ENCODE data around the gene PHKG2. TPM values are rescaled to one million over a fixed set of nuclear protein-coding genes. Genes with fewer than 3 reads are reported as not detected.

Gene PHKG2
- total RNA-seq, 1 experiment from 2014 or later, result 35.3 TPM

DNA sequence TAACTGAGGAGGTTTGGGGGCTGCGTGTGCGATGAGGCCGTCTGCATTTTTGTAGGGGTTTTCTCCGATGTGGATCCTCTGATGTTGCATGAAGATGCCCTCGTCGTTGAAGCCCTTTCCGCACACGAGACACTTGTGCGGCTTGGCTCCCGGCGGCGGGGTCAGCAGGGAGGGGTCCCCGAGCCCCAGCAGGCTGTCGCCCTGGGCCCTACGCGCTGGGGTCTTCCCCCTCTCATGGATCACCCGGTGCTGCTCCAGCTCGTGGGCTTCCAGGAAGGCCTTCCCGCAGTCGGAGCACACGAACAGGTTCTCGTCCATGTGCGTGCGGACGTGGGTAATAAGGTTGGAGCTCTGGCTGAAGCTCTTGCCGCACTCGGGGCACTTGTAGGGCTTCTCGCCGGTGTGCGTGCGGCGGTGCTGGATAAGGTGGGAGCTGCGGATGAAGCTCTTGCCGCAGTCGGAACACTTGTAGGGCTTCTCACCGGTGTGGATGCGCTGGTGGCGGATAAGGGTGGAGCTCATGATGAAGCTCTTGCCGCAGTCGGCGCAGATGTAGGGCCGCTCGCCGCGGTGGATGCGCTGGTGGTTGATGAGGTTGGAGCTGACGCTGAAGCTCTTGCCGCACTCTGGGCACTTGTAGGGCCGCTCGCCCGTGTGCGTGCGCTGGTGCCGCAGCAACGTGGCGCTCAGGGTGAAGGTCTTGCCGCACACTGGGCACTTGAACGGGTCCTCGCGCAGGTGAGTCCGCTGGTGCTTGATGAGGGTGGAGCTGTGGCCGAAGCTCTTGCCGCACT lies 34.5 kb downstream of the PHKG2 start:
- no peaks in the 10 kb centered on the region for H3K4me1 ChIP-seq (ENCODE audit: insufficient read depth, low read length, poor library complexity, severe bottlenecking)
- H3K36me3 ChIP-seq (ENCODE audit: insufficient read depth, low read length, poor library complexity, severe bottlenecking), result peaks cover 22% of the 10 kb centered on the region
- BruUV-seq (replicated peaks), result no TSS peak
- H3K9me3 ChIP-seq (ENCODE audit: low read depth, low read length, poor library complexity, severe bottlenecking), result no peaks in the 10 kb centered on the region
- TF ChIP-seq EZH2 (IDR thresholded peaks at IDR 0.05; ENCODE audit: borderline replicate concordance, low read depth, low read length, poor library complexity, severe bottlenecking) (no peak), CTCF (conservative IDR thresholded peaks at IDR 0.05; ENCODE audit: low read depth, low read length) (no peak)
- ChIA-PET POLR2A (ENCODE audit: low non-redundant PET) (interaction anchor here (0.5 kb wide), 1 partner anchor 29 kb away, joined by 6 read pairs; no protein-coding TSS in a partner anchor), CTCF (interaction anchor here (0.6 kb wide), 1 partner anchor 604 kb away, joined by 3 read pairs; no protein-coding TSS in a partner anchor)
- no peaks in the 10 kb centered on the region for H3K27me3 ChIP-seq (replicated peaks; ENCODE audit: insufficient read depth, low read depth, low read length, poor library complexity)
- H3K27ac ChIP-seq (ENCODE audit: low read depth, low read length, poor library complexity, severe bottlenecking), result no peak overlapping the region
- H3K4me3 ChIP-seq (ENCODE audit: low read depth, low read length, poor library complexity, severe bottlenecking), result no peak overlapping the region
- intact Hi-C loops (cut with micrococcal nuclease; ENCODE audit: unreplicated experiment), result no loop called here
- DNase-seq (ENCODE audit: low spot score), result no peak

DNA sequence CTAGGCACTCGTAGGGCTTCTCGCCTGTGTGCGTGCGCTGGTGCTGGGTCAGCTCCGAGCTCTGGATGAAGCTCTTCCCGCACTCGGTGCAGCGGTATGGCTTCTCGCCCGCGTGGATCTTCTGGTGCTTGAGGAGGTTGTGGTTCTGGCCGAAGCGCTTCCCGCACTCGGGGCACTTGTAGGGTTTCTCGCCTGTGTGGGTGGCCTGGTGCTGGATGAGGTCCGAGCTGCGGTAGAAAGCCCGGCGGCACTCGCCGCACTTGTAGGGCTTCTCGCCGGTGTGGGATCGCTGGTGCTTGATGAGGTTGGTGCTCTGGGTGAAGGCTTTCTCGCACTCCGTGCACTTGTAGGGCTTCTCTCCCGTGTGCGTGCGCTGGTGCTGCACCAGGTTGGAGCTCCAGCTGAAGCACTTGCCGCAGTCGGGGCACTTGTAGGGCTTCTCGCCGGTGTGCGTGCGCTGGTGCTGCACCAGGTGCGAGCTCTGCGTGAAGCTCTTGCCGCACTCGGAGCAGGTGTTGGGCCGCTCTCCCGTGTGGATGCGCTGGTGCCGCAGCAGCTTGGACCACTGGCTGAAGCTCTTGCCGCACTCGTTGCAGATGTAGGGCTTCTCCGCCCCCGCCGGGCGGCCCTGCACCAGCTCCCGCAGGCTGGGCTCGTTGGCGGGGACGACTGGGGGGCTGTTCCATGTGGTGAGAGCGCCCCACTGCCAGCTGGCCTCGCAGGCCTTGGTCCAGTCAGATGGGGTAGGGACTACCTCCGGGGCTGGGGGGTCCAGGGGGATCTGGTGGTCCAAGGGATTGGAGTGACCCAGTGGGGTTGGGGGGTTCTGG lies 35.3 kb downstream of the PHKG2 start:
- H3K27ac ChIP-seq (ENCODE audit: low read depth, low read length, poor library complexity, severe bottlenecking), result no peak overlapping the region
- no peak for TF ChIP-seq CTCF (conservative IDR thresholded peaks at IDR 0.05; ENCODE audit: low read depth, low read length)
- no peak for TF ChIP-seq EZH2 (IDR thresholded peaks at IDR 0.05; ENCODE audit: borderline replicate concordance, low read depth, low read length, poor library complexity, severe bottlenecking)
- intact Hi-C loops (cut with micrococcal nuclease; ENCODE audit: unreplicated experiment), result no loop called here
- CTCF ChIA-PET, result no interaction called here
- POLR2A ChIA-PET (ENCODE audit: low non-redundant PET), result interaction anchor here (0.5 kb wide), 1 partner anchor 30 kb away, joined by 6 read pairs; no protein-coding TSS in a partner anchor
- DNase-seq (ENCODE audit: low spot score), result no peak
- H3K9me3 ChIP-seq (ENCODE audit: low read depth, low read length, poor library complexity, severe bottlenecking), result no peaks in the 10 kb centered on the region
- no TSS peak for BruUV-seq (replicated peaks)
- no peaks in the 10 kb centered on the region for H3K27me3 ChIP-seq (replicated peaks; ENCODE audit: insufficient read depth, low read depth, low read length, poor library complexity)
- peaks cover 22% of the 10 kb centered on the region for H3K36me3 ChIP-seq (ENCODE audit: insufficient read depth, low read length, poor library complexity, severe bottlenecking)
- no peak overlapping the region for H3K4me3 ChIP-seq (ENCODE audit: low read depth, low read length, poor library complexity, severe bottlenecking)
- no peaks in the 10 kb centered on the region for H3K4me1 ChIP-seq (ENCODE audit: insufficient read depth, low read length, poor library complexity, severe bottlenecking)

GRCh38 chr16:30784215-30784614 lies 36.0 kb downstream of the PHKG2 start:
- H3K27me3 ChIP-seq (replicated peaks; ENCODE audit: insufficient read depth, low read depth, low read length, poor library complexity), result no peaks in the 10 kb centered on the region
- no peaks in the 10 kb centered on the region for H3K9me3 ChIP-seq (ENCODE audit: low read depth, low read length, poor library complexity, severe bottlenecking)
- BruUV-seq (replicated peaks), result no TSS peak
- H3K4me3 ChIP-seq (ENCODE audit: low read depth, low read length, poor library complexity, severe bottlenecking), result no peak overlapping the region
- CTCF ChIA-PET, result no interaction called here
- no peak for DNase-seq (ENCODE audit: low spot score)
- no peaks in the 10 kb centered on the region for H3K4me1 ChIP-seq (ENCODE audit: insufficient read depth, low read length, poor library complexity, severe bottlenecking)
- H3K36me3 ChIP-seq (ENCODE audit: insufficient read depth, low read length, poor library complexity, severe bottlenecking), result peaks cover 22% of the 10 kb centered on the region
- intact Hi-C loops (cut with micrococcal nuclease; ENCODE audit: unreplicated experiment), result no loop called here
- no peak for TF ChIP-seq CTCF (conservative IDR thresholded peaks at IDR 0.05; ENCODE audit: low read depth, low read length)
- no peak for TF ChIP-seq EZH2 (IDR thresholded peaks at IDR 0.05; ENCODE audit: borderline replicate concordance, low read depth, low read length, poor library complexity, severe bottlenecking)
- POLR2A ChIA-PET (ENCODE audit: low non-redundant PET), result no interaction called here
- H3K27ac ChIP-seq (ENCODE audit: low read depth, low read length, poor library complexity, severe bottlenecking), result no peak overlapping the region
